HepG2 (cell line): ENCODE measurements around the gene GSC. TPM values are rescaled to one million over a fixed set of nuclear protein-coding genes. Genes with fewer than 3 reads are reported as not detected.

Experiments used
- ATAC-seq: fragments of 200-7000 bp; cut with Tn5 transposase; 3 replicates; pipeline ENCODE4 v1.9.1; 2020; ENCODE audit warnings: mild to moderate bottlenecking, moderate library complexity
- BruUV-seq: library from RNA; stranded (reverse); fragments of 400-500 nt; replicated peaks from 2 replicates; lab custom pipeline; 2021; lab: Mats Ljungman, UMichigan
- CTCF ChIA-PET: fragments of 300-600 bp; formaldehyde crosslinking; extraction: SDS; loops from one replicate; lab custom pipeline; 2021; ENCODE audit warnings: low total read pairs, inconsistent platforms, low intra/inter-chr PET ratio; lab: Yijun Ruan, JAX
- POLR2A ChIA-PET: fragments of 350-600 bp; sonication (Branson Sonifier 250); formaldehyde crosslinking; loops from one replicate; lab custom pipeline; 2020; ENCODE audit warnings: antibody characterized with exemption, inconsistent platforms; lab: Yijun Ruan, JAX
- DNase-seq: peaks from one replicate; pipeline ENCODE4 v3.0.0-alpha.2; 2015; ENCODE audit warnings: low spot score
- FAIRE-seq: peaks from 3 replicates; lab custom pipeline; 2011; peaks lifted over from hg19 to GRCh38; lab: Jason Lieb, UNC
- H2AFZ ChIP-seq: one replicate; pipeline ENCODE4 v1.6.1; 2011; ENCODE audit warnings: low read length, inconsistent platforms
- H3K27ac ChIP-seq: fragments of 300-600 bp; 3 replicates; pipeline ENCODE4 v1.8.0; 2011; ENCODE audit warnings: mixed run types, mild to moderate bottlenecking, mixed read lengths, low read length, inconsistent platforms; ENCODE audit not compliant: insufficient read depth; ENCODE audit errors: extremely low read length
- H3K27me3 ChIP-seq, 2 experiments: fragments of 200-600 bp in 1 of 2; 2 replicates in 1 of 2; 3 replicates in 1 of 2; pipeline versions ENCODE4 v1.6.0 to v1.8.0; 2011; ENCODE audit warnings: low read length in 2 of 2, mild to moderate bottlenecking in 2 of 2, moderate library complexity in 2 of 2, inconsistent platforms in 1 of 2; ENCODE audit not compliant: insufficient read depth in 2 of 2, control insufficient read depth in 1 of 2
- H3K36me3 ChIP-seq, 2 experiments: fragments of 200-600 bp in 1 of 2; replicated peaks in 1 of 2; 2 replicates in 1 of 2; 3 replicates in 1 of 2; pipeline versions ENCODE4 v1.5.1 to v1.8.0; 2011; ENCODE audit warnings: low read length in 2 of 2, inconsistent platforms in 1 of 2; ENCODE audit not compliant: insufficient read depth in 2 of 2, control insufficient read depth in 1 of 2
- H3K4me1 ChIP-seq: 2 replicates; pipeline ENCODE4 v1.5.1; 2012; ENCODE audit warnings: low read length, inconsistent platforms; ENCODE audit not compliant: insufficient read depth
- H3K4me2 ChIP-seq: 2 replicates; pipeline ENCODE4 v1.6.0; 2011; ENCODE audit warnings: low read depth, low read length, inconsistent platforms
- H3K4me3 ChIP-seq, 3 experiments: fragments of 200-600 bp in 1 of 3; sonication (generic), shearing (Covaris generic) in 1 of 3; replicated peaks in 1 of 3; 2 replicates each; pipeline ENCODE4 v1.5.1; 2011 to 2016; ENCODE audit warnings: low read length in 3 of 3, inconsistent platforms in 2 of 3, low read depth in 2 of 3, mild to moderate bottlenecking in 2 of 3, control low read depth in 1 of 3, mixed read lengths in 1 of 3; ENCODE audit not compliant: insufficient read depth in 1 of 3
- H3K79me2 ChIP-seq: one replicate; pipeline ENCODE4 v1.6.1; 2011; ENCODE audit warnings: low read length, inconsistent platforms; ENCODE audit not compliant: insufficient read depth
- H3K9ac ChIP-seq: 2 replicates; pipeline ENCODE4 v1.6.0; 2011; ENCODE audit warnings: mild to moderate bottlenecking, low read depth, low read length, inconsistent platforms; ENCODE audit not compliant: insufficient read depth
- H3K9me3 ChIP-seq: 2 replicates; pipeline ENCODE4 v1.5.1; 2012; ENCODE audit warnings: mild to moderate bottlenecking, low read length
- H4K20me1 ChIP-seq: 2 replicates; pipeline ENCODE4 v1.6.0; 2011; ENCODE audit warnings: inconsistent platforms, mild to moderate bottlenecking, low read length, moderate library complexity; ENCODE audit not compliant: insufficient read depth
- PAF1 ChIP-seq: IDR thresholded peaks from 2 replicates; pipeline ENCODE4 v1.6.1; 2016; ENCODE audit warnings: missing genetic modification reagents, missing compliant biosample characterization
- STAG1 ChIP-seq: sonication (generic); formaldehyde crosslinking; IDR thresholded peaks from 2 replicates; pipeline ENCODE4 v1.4.0; 2020; ENCODE audit warnings: missing genetic modification reagents
- ZBTB25 ChIP-seq: IDR thresholded peaks from 2 replicates; pipeline ENCODE4 v1.6.1; 2018; ENCODE audit warnings: missing genetic modification reagents
- ZNF264 ChIP-seq: sonication (generic); formaldehyde crosslinking; IDR thresholded peaks from 2 replicates; pipeline ENCODE4 v1.4.0; 2020; ENCODE audit warnings: missing genetic modification reagents
- ZNF644 ChIP-seq: IDR thresholded peaks from 2 replicates; pipeline ENCODE4 v1.6.1; 2016; ENCODE audit warnings: low read depth
- ZNF749 ChIP-seq: sonication (generic); formaldehyde crosslinking; IDR thresholded peaks from 2 replicates; pipeline ENCODE4 v1.8.0; 2022; ENCODE audit warnings: mild to moderate bottlenecking, missing genetic modification reagents, moderate library complexity, borderline replicate concordance
- WGBS: methylation state at CpG from one replicate; pipeline ENCODE4 v1.1.6; 2017; ENCODE audit warnings: low lambda C conversion rate; 5-methylcytosine and 5-hydroxymethylcytosine counted together
- in situ Hi-C: cut with HindIII; loops from 2 replicates; pipeline ENCODE4 v1.10.0; 2017; ENCODE audit warnings: low pct_unique_long_range_greater_than_20kb; ENCODE audit not compliant: extremely low pct_ligation_motif_present
- intact Hi-C: fragments of 100-400 bp; cut with micrococcal nuclease; formaldehyde crosslinking; loops from one replicate; pipeline ENCODE4 v1.10.0; 2022; ENCODE audit not compliant: unreplicated experiment
- polyA plus RNA-seq, 8 experiments: library from polyadenylated mRNA; depleted of rRNA in 3 of 8; stranded (reverse) in 7 of 8; unstranded in 1 of 8; fragments of >200 nt; fragmentation: Illumina TruSeq in 4 of 8; extraction: Trizol in 4 of 8; gene quantifications; 2 replicates each; pipeline versions ENCODE4 v1.2.1 to v1.2.3, GENCODE V29; 2011 to 2016; ENCODE audit warnings: low read depth in 4 of 8, missing spikeins in 1 of 8, mixed read lengths in 1 of 8; ENCODE audit not compliant: insufficient read depth in 1 of 8
- total RNA-seq, 5 experiments: library from RNA; depleted of rRNA; stranded (reverse); fragments of >200 nt; fragmentation: Illumina TruSeq; extraction: Trizol; gene quantifications; 2 replicates each; pipeline ENCODE4 v1.2.3, GENCODE V29; 2016; ENCODE audit warnings: low read depth in 1 of 5
- TF ChIP-seq, protein P1 (sequence below): sonication (generic); formaldehyde crosslinking; IDR thresholded peaks from 2 replicates; pipeline ENCODE4 v1.5.0; 2020; ENCODE audit warnings: mild to moderate bottlenecking, missing genetic modification reagents, moderate library complexity
- TF ChIP-seq, protein P2 (sequence below): sonication (generic); formaldehyde crosslinking; IDR thresholded peaks from 2 replicates; pipeline ENCODE4 v1.5.0; 2020; ENCODE audit warnings: mild to moderate bottlenecking, missing genetic modification reagents, borderline replicate concordance
- TF ChIP-seq, protein P3 (sequence below): sonication (generic); formaldehyde crosslinking; IDR thresholded peaks from 2 replicates; pipeline ENCODE4 v1.4.0; 2020; ENCODE audit warnings: missing genetic modification reagents, borderline replicate concordance

GSC gene
- total and polyA plus RNA-seq, 2 of the 13 experiments (the other 11 are each of a cell fraction or from before 2014, with no cell fraction given), result not detected

GRCh38 chr14:94748667-94749347 is 21.1 kb downstream of the GSC start:
- Histone ChIP-seq H3K27me3 (peaks cover 8 to 23% of the 10 kb centered on the region in 2 experiments; a peak in 3 of 5 replicates), H3K27ac (no peak overlapping the region), H3K4me3 (no peak overlapping the region), H3K9me3 (no peaks in the 10 kb centered on the region), H3K4me1 (no peaks in the 10 kb centered on the region), H2AFZ (no peak overlapping the region), H3K79me2 (no peaks in the 10 kb centered on the region), H3K36me3 (no peaks in the 10 kb centered on the region), H4K20me1 (no peaks in the 10 kb centered on the region), H3K9ac (no peak overlapping the region), H3K4me2 (no peak overlapping the region)
- BruUV-seq, result no TSS peak
- in situ Hi-C loops, result loop anchor here (5.0 kb wide), 1 partner anchor 62 kb away; no protein-coding TSS in a partner anchor
- 17% methylated on average over 11 of the region's 11 CpGs for WGBS
- POLR2A ChIA-PET, result no interaction called here
- FAIRE-seq (peak; percentile 63), ATAC-seq (peak; percentile 90), DNase-seq (peak; percentile 21)
- CTCF ChIA-PET, result interaction anchor here (1.4 kb wide), 1 partner anchor 60 kb away, joined by 7 read pairs; no protein-coding TSS in a partner anchor
- intact Hi-C loops, result loop anchor here (1.0 kb wide), 1 partner anchor 60 kb away; no protein-coding TSS in a partner anchor
- TF ChIP-seq ZNF749 (CRISPR knock-in tag) (no peak), ZNF264 (CRISPR knock-in tag) (no peak), ZBTB25 (no peak), PAF1 (CRISPR knock-in tag) (no peak), ZNF644 (CRISPR knock-in tag) (no peak), STAG1 (CRISPR knock-in tag) (peak; percentile 52)
- TF ChIP-seq, protein P1, sequence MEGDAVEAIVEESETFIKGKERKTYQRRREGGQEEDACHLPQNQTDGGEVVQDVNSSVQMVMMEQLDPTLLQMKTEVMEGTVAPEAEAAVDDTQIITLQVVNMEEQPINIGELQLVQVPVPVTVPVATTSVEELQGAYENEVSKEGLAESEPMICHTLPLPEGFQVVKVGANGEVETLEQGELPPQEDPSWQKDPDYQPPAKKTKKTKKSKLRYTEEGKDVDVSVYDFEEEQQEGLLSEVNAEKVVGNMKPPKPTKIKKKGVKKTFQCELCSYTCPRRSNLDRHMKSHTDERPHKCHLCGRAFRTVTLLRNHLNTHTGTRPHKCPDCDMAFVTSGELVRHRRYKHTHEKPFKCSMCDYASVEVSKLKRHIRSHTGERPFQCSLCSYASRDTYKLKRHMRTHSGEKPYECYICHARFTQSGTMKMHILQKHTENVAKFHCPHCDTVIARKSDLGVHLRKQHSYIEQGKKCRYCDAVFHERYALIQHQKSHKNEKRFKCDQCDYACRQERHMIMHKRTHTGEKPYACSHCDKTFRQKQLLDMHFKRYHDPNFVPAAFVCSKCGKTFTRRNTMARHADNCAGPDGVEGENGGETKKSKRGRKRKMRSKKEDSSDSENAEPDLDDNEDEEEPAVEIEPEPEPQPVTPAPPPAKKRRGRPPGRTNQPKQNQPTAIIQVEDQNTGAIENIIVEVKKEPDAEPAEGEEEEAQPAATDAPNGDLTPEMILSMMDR, result peak; percentile 60
- TF ChIP-seq, protein P2, sequence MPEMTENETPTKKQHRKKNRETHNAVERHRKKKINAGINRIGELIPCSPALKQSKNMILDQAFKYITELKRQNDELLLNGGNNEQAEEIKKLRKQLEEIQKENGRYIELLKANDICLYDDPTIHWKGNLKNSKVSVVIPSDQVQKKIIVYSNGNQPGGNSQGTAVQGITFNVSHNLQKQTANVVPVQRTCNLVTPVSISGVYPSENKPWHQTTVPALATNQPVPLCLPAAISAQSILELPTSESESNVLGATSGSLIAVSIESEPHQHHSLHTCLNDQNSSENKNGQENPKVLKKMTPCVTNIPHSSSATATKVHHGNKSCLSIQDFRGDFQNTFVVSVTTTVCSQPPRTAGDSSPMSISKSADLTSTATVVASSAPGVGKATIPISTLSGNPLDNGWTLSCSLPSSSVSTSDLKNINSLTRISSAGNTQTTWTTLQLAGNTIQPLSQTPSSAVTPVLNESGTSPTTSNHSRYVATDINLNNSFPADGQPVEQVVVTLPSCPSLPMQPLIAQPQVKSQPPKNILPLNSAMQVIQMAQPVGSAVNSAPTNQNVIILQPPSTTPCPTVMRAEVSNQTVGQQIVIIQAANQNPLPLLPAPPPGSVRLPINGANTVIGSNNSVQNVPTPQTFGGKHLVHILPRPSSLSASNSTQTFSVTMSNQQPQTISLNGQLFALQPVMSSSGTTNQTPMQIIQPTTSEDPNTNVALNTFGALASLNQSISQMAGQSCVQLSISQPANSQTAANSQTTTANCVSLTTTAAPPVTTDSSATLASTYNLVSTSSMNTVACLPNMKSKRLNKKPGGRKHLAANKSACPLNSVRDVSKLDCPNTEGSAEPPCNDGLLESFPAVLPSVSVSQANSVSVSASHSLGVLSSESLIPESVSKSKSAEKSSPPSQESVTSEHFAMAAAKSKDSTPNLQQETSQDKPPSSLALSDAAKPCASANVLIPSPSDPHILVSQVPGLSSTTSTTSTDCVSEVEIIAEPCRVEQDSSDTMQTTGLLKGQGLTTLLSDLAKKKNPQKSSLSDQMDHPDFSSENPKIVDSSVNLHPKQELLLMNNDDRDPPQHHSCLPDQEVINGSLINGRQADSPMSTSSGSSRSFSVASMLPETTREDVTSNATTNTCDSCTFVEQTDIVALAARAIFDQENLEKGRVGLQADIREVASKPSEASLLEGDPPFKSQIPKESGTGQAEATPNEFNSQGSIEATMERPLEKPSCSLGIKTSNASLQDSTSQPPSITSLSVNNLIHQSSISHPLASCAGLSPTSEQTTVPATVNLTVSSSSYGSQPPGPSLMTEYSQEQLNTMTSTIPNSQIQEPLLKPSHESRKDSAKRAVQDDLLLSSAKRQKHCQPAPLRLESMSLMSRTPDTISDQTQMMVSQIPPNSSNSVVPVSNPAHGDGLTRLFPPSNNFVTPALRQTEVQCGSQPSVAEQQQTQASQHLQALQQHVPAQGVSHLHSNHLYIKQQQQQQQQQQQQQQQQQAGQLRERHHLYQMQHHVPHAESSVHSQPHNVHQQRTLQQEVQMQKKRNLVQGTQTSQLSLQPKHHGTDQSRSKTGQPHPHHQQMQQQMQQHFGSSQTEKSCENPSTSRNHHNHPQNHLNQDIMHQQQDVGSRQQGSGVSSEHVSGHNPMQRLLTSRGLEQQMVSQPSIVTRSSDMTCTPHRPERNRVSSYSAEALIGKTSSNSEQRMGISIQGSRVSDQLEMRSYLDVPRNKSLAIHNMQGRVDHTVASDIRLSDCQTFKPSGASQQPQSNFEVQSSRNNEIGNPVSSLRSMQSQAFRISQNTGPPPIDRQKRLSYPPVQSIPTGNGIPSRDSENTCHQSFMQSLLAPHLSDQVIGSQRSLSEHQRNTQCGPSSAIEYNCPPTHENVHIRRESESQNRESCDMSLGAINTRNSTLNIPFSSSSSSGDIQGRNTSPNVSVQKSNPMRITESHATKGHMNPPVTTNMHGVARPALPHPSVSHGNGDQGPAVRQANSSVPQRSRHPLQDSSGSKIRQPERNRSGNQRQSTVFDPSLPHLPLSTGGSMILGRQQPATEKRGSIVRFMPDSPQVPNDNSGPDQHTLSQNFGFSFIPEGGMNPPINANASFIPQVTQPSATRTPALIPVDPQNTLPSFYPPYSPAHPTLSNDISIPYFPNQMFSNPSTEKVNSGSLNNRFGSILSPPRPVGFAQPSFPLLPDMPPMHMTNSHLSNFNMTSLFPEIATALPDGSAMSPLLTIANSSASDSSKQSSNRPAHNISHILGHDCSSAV (CRISPR knock-in tag), result no peak
- TF ChIP-seq, protein P3, sequence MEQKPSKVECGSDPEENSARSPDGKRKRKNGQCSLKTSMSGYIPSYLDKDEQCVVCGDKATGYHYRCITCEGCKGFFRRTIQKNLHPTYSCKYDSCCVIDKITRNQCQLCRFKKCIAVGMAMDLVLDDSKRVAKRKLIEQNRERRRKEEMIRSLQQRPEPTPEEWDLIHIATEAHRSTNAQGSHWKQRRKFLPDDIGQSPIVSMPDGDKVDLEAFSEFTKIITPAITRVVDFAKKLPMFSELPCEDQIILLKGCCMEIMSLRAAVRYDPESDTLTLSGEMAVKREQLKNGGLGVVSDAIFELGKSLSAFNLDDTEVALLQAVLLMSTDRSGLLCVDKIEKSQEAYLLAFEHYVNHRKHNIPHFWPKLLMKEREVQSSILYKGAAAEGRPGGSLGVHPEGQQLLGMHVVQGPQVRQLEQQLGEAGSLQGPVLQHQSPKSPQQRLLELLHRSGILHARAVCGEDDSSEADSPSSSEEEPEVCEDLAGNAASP (CRISPR knock-in tag), result no peak
